ENCODE results near the gene EHMT1. TPM values are rescaled to one million over a fixed set of nuclear protein-coding genes. Genes with fewer than 3 reads are reported as not detected.

Gene EHMT1
- total and polyA plus RNA-seq, 2 of the 13 experiments (the other 11 are each of a cell fraction or from before 2014, with no cell fraction given): 23.0 to 27.1 TPM

GRCh38 chr9:137785704-137786161, 166.9 kb downstream of the EHMT1 start (continued):
- TF ChIP-seq ZBTB2 (CRISPR knock-in tag; IDR thresholded peaks at IDR 0.05; ENCODE audit: low read depth) (no peak), ZNF747 (CRISPR knock-in tag; IDR thresholded peaks at IDR 0.05; ENCODE audit: borderline replicate concordance) (no peak), SP2 (CRISPR knock-in tag; IDR thresholded peaks at IDR 0.05) (no peak), MTF1 (CRISPR knock-in tag; IDR thresholded peaks at IDR 0.05) (no peak), MAZ (IDR thresholded peaks at IDR 0.05; ENCODE audit: borderline replicate concordance, low read depth, low read length) (no peak), MAZ (CRISPR knock-in tag; IDR thresholded peaks at IDR 0.05; ENCODE audit: low read depth) (no peak)

- in situ Hi-C loops (cut with HindIII; ENCODE audit: extremely low pct_ligation_motif_present, low pct_unique_long_range_greater_than_20kb) (no loop called here), intact Hi-C loops (cut with micrococcal nuclease; ENCODE audit: unreplicated experiment) (loop anchor here (5.0 kb wide), 1 partner anchor 114 kb away; no protein-coding TSS in a partner anchor)
- FAIRE-seq (no peak), ATAC-seq (no peak), DNase-seq (ENCODE audit: low spot score) (no peak)
- H3K4me3 ChIP-seq (replicated peaks in 1 of 3; ENCODE audit: insufficient read depth in 1 of 3, low read depth in 2 of 3, low read length in 3 of 3): no peak overlapping the region
- peaks cover 15 to 30% of the 10 kb centered on the region in 2 experiments for H3K36me3 ChIP-seq (replicated peaks in 1 of 2; ENCODE audit: control insufficient read depth in 1 of 2, insufficient read depth in 2 of 2, low read length in 2 of 2)
- peaks cover 62% of the 10 kb centered on the region for H3K4me1 ChIP-seq (ENCODE audit: insufficient read depth, low read length)
- ChIA-PET CTCF (ENCODE audit: low intra/inter-chr PET ratio, low total read pairs) (no interaction called here), POLR2A (no interaction called here)
- no peaks in the 10 kb centered on the region for H3K27me3 ChIP-seq (ENCODE audit: control insufficient read depth in 1 of 2, insufficient read depth in 2 of 2, low read length in 2 of 2)
- no peak overlapping the region for H3K4me2 ChIP-seq (ENCODE audit: low read depth, low read length)
- peaks cover 2% of the 10 kb centered on the region for H3K79me2 ChIP-seq (ENCODE audit: insufficient read depth, low read length)
- 97% methylated on average over 17 of the region's 19 CpGs for WGBS (ENCODE audit: low lambda C conversion rate)
- no peaks in the 10 kb centered on the region for H4K20me1 ChIP-seq (ENCODE audit: insufficient read depth, low read length)
- no TSS peak for BruUV-seq (replicated peaks)
- H3K9me3 ChIP-seq (ENCODE audit: low read length): no peaks in the 10 kb centered on the region
- H3K27ac ChIP-seq (ENCODE audit: extremely low read length, insufficient read depth, low read length): peak overlapping the region; percentile 61
- H3K9ac ChIP-seq (ENCODE audit: insufficient read depth, low read depth, low read length): peak overlapping the region; percentile 35; the same call in 1 of the 2 replicates
- no peak overlapping the region for H2AFZ ChIP-seq (ENCODE audit: low read length)
- no peak for TF ChIP-seq RFXAP (CRISPR knock-in tag; IDR thresholded peaks at IDR 0.05; ENCODE audit: borderline replicate concordance)
- no peak for TF ChIP-seq ZNF280D (CRISPR knock-in tag; IDR thresholded peaks at IDR 0.05)
- TF ChIP-seq SMAD1 (CRISPR knock-in tag; IDR thresholded peaks at IDR 0.05; ENCODE audit: borderline replicate concordance, low read depth): no peak
- TF ChIP-seq THAP7 (CRISPR knock-in tag; IDR thresholded peaks at IDR 0.05): no peak
- no peak for TF ChIP-seq HMGXB3 (CRISPR knock-in tag; IDR thresholded peaks at IDR 0.05; ENCODE audit: borderline replicate concordance)
- TF ChIP-seq E2F5 (CRISPR knock-in tag; conservative IDR thresholded peaks at IDR 0.05): no peak
Observed at GRCh38 chr9:137786511-137786920, 167.7 kb downstream of the EHMT1 start.

Measured in HepG2 (cell line).